H9 (cell line): Measurements from ENCODE around the gene CYP4V2. TPM values are rescaled to one million over a fixed set of nuclear protein-coding genes. Genes with fewer than 3 reads are reported as not detected.

Experiments used
- DNase-seq: peaks from one replicate; pipeline ENCODE4 v3.0.0-alpha.2; 2017
- H2AFZ ChIP-seq: one replicate; pipeline ENCODE4 v1.6.1; 2013; ENCODE audit warnings: mild to moderate bottlenecking, low read length, control low read depth, moderate library complexity
- H2AK5ac ChIP-seq: 2 replicates; pipeline ENCODE4 v1.6.1; 2013; ENCODE audit warnings: low read length, control low read depth, mixed read lengths; ENCODE audit not compliant: insufficient read length
- H2BK120ac ChIP-seq: one replicate; pipeline ENCODE4 v1.6.1; 2013; ENCODE audit warnings: low read depth, mild to moderate bottlenecking, low read length, control low read depth, inconsistent platforms; ENCODE audit not compliant: poor library complexity, severe bottlenecking
- H2BK12ac ChIP-seq: 2 replicates; pipeline ENCODE4 v1.6.1; 2013; ENCODE audit warnings: low read length, control low read depth, mixed read lengths, low read depth; ENCODE audit not compliant: insufficient read length
- H2BK15ac ChIP-seq: 2 replicates; pipeline ENCODE4 v1.6.1; 2013; ENCODE audit warnings: low read depth, low read length, control low read depth
- H2BK20ac ChIP-seq: one replicate; pipeline ENCODE4 v1.6.1; 2013; ENCODE audit warnings: low read depth, mild to moderate bottlenecking, low read length, control low read depth, inconsistent platforms; ENCODE audit not compliant: poor library complexity, severe bottlenecking
- H2BK5ac ChIP-seq: 2 replicates; pipeline ENCODE4 v1.6.1; 2013; ENCODE audit warnings: low read length, control low read depth, mixed read lengths; ENCODE audit not compliant: insufficient read length
- H3K14ac ChIP-seq: 2 replicates; pipeline ENCODE4 v1.6.1; 2013; ENCODE audit warnings: low read length, control low read depth; ENCODE audit not compliant: insufficient read depth
- H3K18ac ChIP-seq: 2 replicates; pipeline ENCODE4 v1.6.1; 2013; ENCODE audit warnings: low read depth, mild to moderate bottlenecking, mixed read lengths, low read length, control low read depth; ENCODE audit not compliant: insufficient read length
- H3K23ac ChIP-seq: 2 replicates; pipeline ENCODE4 v1.6.1; 2013; ENCODE audit warnings: low read length, control low read depth, mixed read lengths, low read depth; ENCODE audit not compliant: insufficient read length
- H3K23me2 ChIP-seq: 2 replicates; pipeline ENCODE4 v1.6.1; 2013; ENCODE audit warnings: low read depth, mild to moderate bottlenecking, mixed read lengths, low read length, control low read depth; ENCODE audit not compliant: insufficient read length, poor library complexity, severe bottlenecking
- H3K27ac ChIP-seq: 2 replicates; pipeline ENCODE4 v1.5.1; 2013; ENCODE audit warnings: low read length, control low read depth, mixed read lengths, low read depth; ENCODE audit not compliant: insufficient read length
- H3K27me3 ChIP-seq: 2 replicates; pipeline ENCODE4 v1.6.1; 2013; ENCODE audit warnings: low read length, control low read depth, inconsistent platforms; ENCODE audit not compliant: insufficient read depth
- H3K4ac ChIP-seq: 2 replicates; pipeline ENCODE4 v1.6.1; 2013; ENCODE audit warnings: low read depth, mild to moderate bottlenecking, control low read depth, inconsistent platforms, low read length, moderate library complexity
- H3K4me1 ChIP-seq: 2 replicates; pipeline ENCODE4 v1.6.1; 2013; ENCODE audit warnings: low read length, control low read depth, inconsistent platforms; ENCODE audit not compliant: insufficient read depth
- H3K4me2 ChIP-seq: 2 replicates; pipeline ENCODE4 v1.6.1; 2013; ENCODE audit warnings: low read length, control low read depth, mixed read lengths; ENCODE audit not compliant: insufficient read length, insufficient read depth
- H3K56ac ChIP-seq: 2 replicates; pipeline ENCODE4 v1.6.1; 2013; ENCODE audit warnings: low read depth, mild to moderate bottlenecking, mixed read lengths, low read length, control low read depth; ENCODE audit not compliant: insufficient read length
- H3K79me1 ChIP-seq: 2 replicates; pipeline ENCODE4 v1.6.1; 2013; ENCODE audit warnings: low read depth, mild to moderate bottlenecking, moderate library complexity, low read length, control low read depth, inconsistent platforms; ENCODE audit not compliant: insufficient read depth, poor library complexity, severe bottlenecking
- H3K79me2 ChIP-seq: 2 replicates; pipeline ENCODE4 v1.6.1; 2013; ENCODE audit warnings: low read length, control low read depth, inconsistent platforms; ENCODE audit not compliant: insufficient read depth
- H3K9ac ChIP-seq: 2 replicates; pipeline ENCODE4 v1.6.1; 2013; ENCODE audit warnings: low read length, control low read depth, mixed read lengths; ENCODE audit not compliant: insufficient read length; ENCODE audit errors: extremely low read depth
- H3K9me3 ChIP-seq: one replicate; pipeline ENCODE4 v1.6.1; 2013; ENCODE audit warnings: low read depth, low read length, inconsistent platforms; ENCODE audit not compliant: control insufficient read depth
- H3T11ph ChIP-seq: one replicate; pipeline ENCODE4 v1.6.1; 2013; ENCODE audit warnings: mild to moderate bottlenecking, low read length, control low read depth, inconsistent platforms
- H4K20me1 ChIP-seq: one replicate; pipeline ENCODE4 v1.6.1; 2013; ENCODE audit not compliant: control insufficient read depth, insufficient read length, insufficient read depth
- H4K5ac ChIP-seq: 2 replicates; pipeline ENCODE4 v1.6.1; 2013; ENCODE audit warnings: low read depth, mild to moderate bottlenecking, mixed read lengths, low read length, control low read depth; ENCODE audit not compliant: insufficient read length
- H4K8ac ChIP-seq: replicated peaks from 2 replicates; pipeline ENCODE4 v1.6.1; 2013; ENCODE audit warnings: low read length, control low read depth, mixed read lengths, low read depth; ENCODE audit not compliant: insufficient read length
- H4K91ac ChIP-seq: 2 replicates; pipeline ENCODE4 v1.6.1; 2013; ENCODE audit warnings: low read depth, mild to moderate bottlenecking, moderate library complexity, mixed read lengths, low read length, control low read depth; ENCODE audit not compliant: insufficient read length
- H3K27ac Mint-ChIP-seq, 3 experiments: 2 replicates in 2 of 3; 3 replicates in 1 of 3; pipeline ENCODE4 v1.8.0; 2020 to 2021; ENCODE audit warnings: mixed read lengths in 3 of 3, mild to moderate bottlenecking in 1 of 3, moderate library complexity in 1 of 3
- H3K27me3 Mint-ChIP-seq: 2 replicates; pipeline ENCODE4 v1.8.0; 2021; ENCODE audit warnings: low read depth, mild to moderate bottlenecking, moderate library complexity, mixed read lengths
- H3K36me3 Mint-ChIP-seq, 3 experiments: 2 replicates in 2 of 3; 3 replicates in 1 of 3; pipeline ENCODE4 v1.8.0; 2020 to 2021; ENCODE audit warnings: low read depth in 3 of 3, mixed read lengths in 3 of 3; ENCODE audit not compliant: insufficient read depth in 1 of 3
- H3K4me1 Mint-ChIP-seq, 2 experiments: 2 replicates each; pipeline ENCODE4 v1.8.0; 2020; ENCODE audit warnings: mixed read lengths in 2 of 2
- H3K4me3 Mint-ChIP-seq, 2 experiments: 2 replicates in 1 of 2; 3 replicates in 1 of 2; pipeline ENCODE4 v1.8.0; 2020 to 2021; ENCODE audit warnings: mild to moderate bottlenecking in 2 of 2, mixed read lengths in 2 of 2, moderate library complexity in 1 of 2
- H3K9me3 Mint-ChIP-seq, 2 experiments: 2 replicates in 1 of 2; 3 replicates in 1 of 2; pipeline ENCODE4 v1.8.0; 2020; ENCODE audit warnings: mild to moderate bottlenecking in 2 of 2, mixed read lengths in 2 of 2, moderate library complexity in 1 of 2
- WGBS: extraction: QIAGEN DNeasy Blood & Tissue Kit; methylation state at CpG from one replicate; pipeline ENCODE4 v1.1.7; 2013; ENCODE audit warnings: missing lambda C conversion rate, low lambda C conversion rate, mixed read lengths; ENCODE audit not compliant: insufficient read length; ENCODE audit errors: extremely low coverage; 5-methylcytosine and 5-hydroxymethylcytosine counted together
- total RNA-seq: library from RNA; stranded (reverse); gene quantifications from 2 replicates; pipeline ENCODE4 v1.2.1, GENCODE V29; 2021
- TF ChIP-seq, protein P1 (sequence below): fragments of 200-600 bp; sonication (generic); conservative IDR thresholded peaks from 3 replicates; pipeline ENCODE4 v1.8.0; 2021; ENCODE audit warnings: antibody characterized with exemption, mild to moderate bottlenecking

Gene CYP4V2
- total RNA-seq, 1 experiment from 2014 or later, result 1.0 TPM

DNA sequence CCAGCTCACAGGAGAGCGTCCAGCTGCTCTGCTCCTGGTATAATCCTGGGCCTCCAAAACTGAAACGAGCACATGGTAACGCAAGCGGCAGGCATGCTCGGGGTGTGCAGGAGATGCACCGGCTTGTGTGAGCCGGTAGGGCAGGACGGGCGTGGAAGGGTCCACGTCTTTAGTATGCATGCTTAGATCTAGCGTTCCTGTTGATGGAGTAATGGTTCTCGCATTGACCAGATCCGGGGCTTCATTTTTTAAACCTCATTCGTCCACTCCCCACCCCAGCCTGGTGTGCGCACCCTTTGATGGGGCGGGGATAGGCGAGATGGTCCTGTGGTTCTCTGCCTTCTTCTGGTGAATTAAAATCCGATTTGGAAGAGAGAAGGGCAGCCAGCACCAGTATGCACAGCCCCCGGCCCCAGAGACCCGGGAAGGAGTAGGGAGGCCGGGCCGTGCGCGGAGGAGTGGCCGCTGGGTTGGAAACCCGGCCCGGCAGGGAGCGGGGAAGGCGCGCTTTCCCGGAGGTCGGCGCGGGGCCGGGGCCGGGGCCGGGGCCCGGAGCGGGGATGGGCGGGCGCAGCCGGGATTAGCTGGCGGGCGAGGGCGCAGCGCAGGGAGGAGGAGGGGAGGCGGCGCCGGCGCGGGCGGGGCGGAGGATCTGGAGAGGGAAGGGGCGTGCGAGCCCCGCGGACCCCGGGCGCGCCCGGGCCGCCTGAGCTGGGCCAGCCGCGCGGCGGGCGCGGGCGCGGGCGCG lies 47.0 kb upstream of the CYP4V2 start:
- H3K4ac ChIP-seq, result no peak overlapping the region
- no peak overlapping the region for H4K5ac ChIP-seq
- no peaks in the 10 kb centered on the region for H4K20me1 ChIP-seq
- Mint-ChIP-seq H3K9me3 (no peaks in the 10 kb centered on the region; a peak in 1 of 5 replicates), H3K27me3 (peaks cover 45% of the 10 kb centered on the region), H3K27ac (no peak overlapping the region), H3K4me1 (peaks cover 24% of the 10 kb centered on the region in 2 experiments), H3K4me3 (peak overlapping the region; percentile 64 to 82), H3K36me3 (no peaks in the 10 kb centered on the region; a peak in 1 of 7 replicates)
- H2AK5ac ChIP-seq, result no peak overlapping the region
- no peak overlapping the region for H4K8ac ChIP-seq
- H3K4me2 ChIP-seq, result peak overlapping the region; percentile 52
- no peak overlapping the region for H3T11ph ChIP-seq
- H3K79me2 ChIP-seq, result no peaks in the 10 kb centered on the region
- peaks cover 8% of the 10 kb centered on the region; the same call in 1 of the 2 replicates for H3K27me3 ChIP-seq
- no peaks in the 10 kb centered on the region for H3K9me3 ChIP-seq
- H3K9ac ChIP-seq, result no peak overlapping the region
- no peak overlapping the region for H2BK120ac ChIP-seq
- no peaks in the 10 kb centered on the region for H3K79me1 ChIP-seq
- WGBS, result no CpG with 5 or more reads among the region's 72 CpGs
- no peak overlapping the region for H3K27ac ChIP-seq
- no peak overlapping the region for H2BK20ac ChIP-seq
- H2BK12ac ChIP-seq, result no peak overlapping the region
- H3K56ac ChIP-seq, result no peak overlapping the region
- no peak overlapping the region for H3K23ac ChIP-seq
- H2BK15ac ChIP-seq, result no peak overlapping the region
- TF ChIP-seq, protein P1, sequence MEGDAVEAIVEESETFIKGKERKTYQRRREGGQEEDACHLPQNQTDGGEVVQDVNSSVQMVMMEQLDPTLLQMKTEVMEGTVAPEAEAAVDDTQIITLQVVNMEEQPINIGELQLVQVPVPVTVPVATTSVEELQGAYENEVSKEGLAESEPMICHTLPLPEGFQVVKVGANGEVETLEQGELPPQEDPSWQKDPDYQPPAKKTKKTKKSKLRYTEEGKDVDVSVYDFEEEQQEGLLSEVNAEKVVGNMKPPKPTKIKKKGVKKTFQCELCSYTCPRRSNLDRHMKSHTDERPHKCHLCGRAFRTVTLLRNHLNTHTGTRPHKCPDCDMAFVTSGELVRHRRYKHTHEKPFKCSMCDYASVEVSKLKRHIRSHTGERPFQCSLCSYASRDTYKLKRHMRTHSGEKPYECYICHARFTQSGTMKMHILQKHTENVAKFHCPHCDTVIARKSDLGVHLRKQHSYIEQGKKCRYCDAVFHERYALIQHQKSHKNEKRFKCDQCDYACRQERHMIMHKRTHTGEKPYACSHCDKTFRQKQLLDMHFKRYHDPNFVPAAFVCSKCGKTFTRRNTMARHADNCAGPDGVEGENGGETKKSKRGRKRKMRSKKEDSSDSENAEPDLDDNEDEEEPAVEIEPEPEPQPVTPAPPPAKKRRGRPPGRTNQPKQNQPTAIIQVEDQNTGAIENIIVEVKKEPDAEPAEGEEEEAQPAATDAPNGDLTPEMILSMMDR, result peak; percentile 30; the same call in 2 of the 3 replicates
- no peak overlapping the region for H3K18ac ChIP-seq
- no peak overlapping the region for H4K91ac ChIP-seq
- peak overlapping the region; percentile 60 for H2AFZ ChIP-seq
- peaks cover 12% of the 10 kb centered on the region for H3K23me2 ChIP-seq
- DNase-seq, result peak; percentile 71
- peaks cover 5% of the 10 kb centered on the region for H3K4me1 ChIP-seq
- H3K14ac ChIP-seq, result no peak overlapping the region
- H2BK5ac ChIP-seq, result no peak overlapping the region
